ENCODE data around the gene CCDC13.

The CCDC13 gene

GRCh38 chr3:42736531-42736930, 36.5 kb downstream of the CCDC13 start:
- ChIA-PET POLR2A (no interaction called here), CTCF (interaction anchor here (1.5 to 3.5 kb wide), 2 partner anchors 9 to 11 kb away, joined by 5 to 23 read pairs; no protein-coding TSS in a partner anchor)
- DNase-seq (ENCODE audit: extremely low spot score), result no peak
- no peak for TF ChIP-seq CTCF (IDR thresholded peaks at IDR 0.05; ENCODE audit: control extremely low read depth, extremely low read depth, low read depth, missing control alignments)

DNA sequence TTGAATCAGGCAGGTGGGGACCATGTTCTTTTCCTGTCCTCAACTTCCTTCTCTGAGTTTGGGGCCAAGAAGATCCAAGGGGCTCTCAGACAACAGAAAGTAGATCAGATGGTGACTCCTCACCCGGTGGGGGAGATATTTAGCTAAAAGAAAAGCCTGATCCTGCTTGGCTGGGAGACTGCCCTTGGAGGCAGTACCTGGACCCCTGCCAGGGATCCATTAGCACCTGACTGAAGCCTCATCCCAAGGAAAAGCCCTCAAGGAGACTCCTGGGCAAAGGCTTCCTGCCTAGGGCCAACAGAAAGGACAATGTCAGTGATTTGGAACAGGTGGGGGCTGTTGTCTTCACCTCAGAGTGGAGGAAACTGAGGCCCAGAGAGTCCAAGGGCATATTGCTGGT, 37.0 kb downstream of the CCDC13 start:
- CTCF ChIA-PET, result interaction anchor here (1.5 to 3.5 kb wide), 2 partner anchors 9 to 12 kb away, joined by 5 to 23 read pairs; no protein-coding TSS in a partner anchor
- no peak for DNase-seq (ENCODE audit: extremely low spot score)
- POLR2A ChIA-PET, result no interaction called here
- TF ChIP-seq CTCF (IDR thresholded peaks at IDR 0.05; ENCODE audit: control extremely low read depth, extremely low read depth, low read depth, missing control alignments), result no peak

DNA sequence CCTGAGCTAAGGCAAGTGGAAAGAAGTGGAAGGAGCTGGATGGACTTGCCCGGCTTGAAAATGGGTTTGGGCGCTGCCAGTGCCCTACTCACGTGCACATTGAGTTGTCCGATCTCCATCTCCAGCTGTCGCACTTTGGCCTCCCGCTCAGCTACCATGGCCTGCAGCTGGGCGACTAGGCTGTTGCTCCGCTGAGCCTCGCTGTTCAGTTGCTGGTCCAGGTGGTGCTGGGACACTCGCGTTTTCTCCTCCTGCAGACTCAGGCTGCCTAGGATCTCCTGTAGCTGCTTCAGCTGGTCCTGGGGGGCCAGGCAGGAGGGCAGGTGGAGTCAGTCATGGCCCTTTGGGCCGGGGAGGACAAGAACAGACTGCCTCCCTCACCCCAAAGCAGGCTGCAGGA, 37.4 kb downstream of the CCDC13 start:
- DNase-seq (ENCODE audit: extremely low spot score), result no peak
- no peak for TF ChIP-seq CTCF (IDR thresholded peaks at IDR 0.05; ENCODE audit: control extremely low read depth, extremely low read depth, low read depth, missing control alignments)
- POLR2A ChIA-PET, result no interaction called here
- CTCF ChIA-PET, result interaction anchor here (1.5 to 3.5 kb wide), 2 partner anchors 10 to 12 kb away, joined by 5 to 23 read pairs; no protein-coding TSS in a partner anchor

DNA sequence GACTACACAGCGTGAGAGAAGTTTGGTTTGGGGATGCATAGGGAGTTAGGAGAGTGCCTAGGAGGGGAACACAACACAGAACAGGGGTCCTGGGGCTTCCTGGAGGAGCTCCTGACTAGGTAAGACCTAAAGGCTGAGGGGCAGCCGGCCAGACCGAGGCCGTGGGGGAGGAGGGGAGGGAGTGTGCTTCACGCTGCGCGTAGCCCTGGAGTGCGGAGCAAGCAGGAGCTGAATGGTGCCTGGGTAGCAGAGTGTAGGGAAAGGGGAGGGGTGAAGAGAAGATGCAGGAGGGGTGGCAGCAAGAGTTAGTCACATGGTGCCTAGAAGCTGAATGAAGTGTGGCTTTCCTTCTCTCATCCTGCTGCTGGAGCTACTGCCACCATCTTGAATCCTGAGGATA, 38.0 kb downstream of the CCDC13 start:
- no peak for TF ChIP-seq CTCF (IDR thresholded peaks at IDR 0.05; ENCODE audit: control extremely low read depth, extremely low read depth, low read depth, missing control alignments)
- ChIA-PET CTCF (interaction anchor here (1.5 to 3.5 kb wide), 2 partner anchors 10 to 13 kb away, joined by 5 to 23 read pairs; no protein-coding TSS in a partner anchor), POLR2A (no interaction called here)
- DNase-seq (ENCODE audit: extremely low spot score), result no peak

DNA sequence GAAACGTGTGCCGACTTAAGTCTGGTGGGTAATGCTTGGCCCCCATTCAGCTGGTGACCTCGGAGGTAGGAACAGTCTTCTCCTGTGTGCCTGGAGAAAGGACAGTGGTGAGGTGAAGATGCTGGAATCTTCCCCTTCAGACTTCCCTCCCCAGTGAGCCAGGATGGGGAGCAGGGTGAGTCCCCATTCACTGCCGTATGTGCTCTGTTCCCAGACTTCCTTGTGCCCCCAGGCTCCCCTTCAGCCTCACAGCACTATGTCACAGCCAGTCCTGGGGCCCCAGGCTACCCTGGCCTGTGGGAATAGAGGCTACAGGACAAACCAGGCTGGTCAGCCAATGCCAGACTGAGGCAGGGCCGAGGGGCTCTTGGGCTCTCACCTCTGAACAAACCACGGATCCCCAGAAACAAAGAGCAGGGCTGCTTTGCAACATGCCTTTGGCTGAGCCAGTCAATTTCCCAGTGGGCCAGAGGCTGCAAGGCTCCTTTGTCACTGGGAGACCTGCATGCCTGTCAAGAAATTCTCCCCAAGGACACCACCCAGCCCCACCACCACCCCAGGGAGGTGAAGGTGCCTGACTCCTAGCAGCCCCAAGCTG, 38.7 kb downstream of the CCDC13 start:
- CTCF ChIA-PET, result interaction anchor here (3.5 kb wide), 1 partner anchor 11 kb away, joined by 23 read pairs; no protein-coding TSS in a partner anchor
- no peak for DNase-seq (ENCODE audit: extremely low spot score)
- POLR2A ChIA-PET, result no interaction called here
- TF ChIP-seq CTCF (IDR thresholded peaks at IDR 0.05; ENCODE audit: control extremely low read depth, extremely low read depth, low read depth, missing control alignments), result no peak

- ChIA-PET POLR2A (no interaction called here), CTCF (interaction anchor here (2.6 to 3.5 kb wide), 2 partner anchors 11 to 12 kb away, joined by 6 to 23 read pairs; no protein-coding TSS in a partner anchor)
- DNase-seq (ENCODE audit: extremely low spot score), result no peak
- TF ChIP-seq CTCF (IDR thresholded peaks at IDR 0.05; ENCODE audit: control extremely low read depth, extremely low read depth, low read depth, missing control alignments), result no peak
Observed at GRCh38 chr3:42733501-42734262, 39.4 kb downstream of the CCDC13 start.
